Activated CD8-positive, alpha-beta memory T cell treated with anti-CD3 and anti-CD28 coated beads for 36 hours (primary cell): ENCODE measurements around the gene WDR26. TPM values are rescaled to one million over a fixed set of nuclear protein-coding genes. Genes with fewer than 3 reads are reported as not detected.
"Not testable (repeated sequence)": the region's sequence is repeated elsewhere in the genome, so short reads cannot be mapped to it uniquely, and the experiment has no call there.

Experiments used
- CTCF ChIA-PET: fragments of 350-600 bp; sonication (Branson Sonifier 250); formaldehyde crosslinking; loops from one replicate; lab custom pipeline; 2021; ENCODE audit warnings: antibody characterized with exemption; lab: Charles Lee
- POLR2A ChIA-PET: fragments of 350-600 bp; sonication (Branson Sonifier 250); formaldehyde crosslinking; loops from one replicate; lab custom pipeline; 2021; ENCODE audit warnings: antibody characterized with exemption; lab: Charles Lee
- total RNA-seq, 2 experiments: library from RNA; stranded (reverse); gene quantifications; one replicate each; pipeline ENCODE4 v1.2.3, GENCODE V29; 2021

The WDR26 gene
- total RNA-seq, 2 experiments from 2014 or later, result 71.5 to 72.9 TPM

- CTCF ChIA-PET, result interaction anchor here (1.3 kb wide), 1 partner anchor 19 kb away, joined by 10 read pairs; no protein-coding TSS in a partner anchor
- POLR2A ChIA-PET, result no interaction called here
Observed at GRCh38 chr1:224438989-224439388, 4.4 kb upstream of the WDR26 start.

GRCh38 chr1:224435999-224436398 is 1.4 kb upstream of the WDR26 start:
- ChIA-PET CTCF (no interaction called here), POLR2A (no interaction called here)

- ChIA-PET CTCF (interaction anchor here (1.0 kb wide), 1 partner anchor 22 kb away, joined by 3 read pairs; no protein-coding TSS in a partner anchor), POLR2A (interaction anchor here (0.9 kb wide), 1 partner anchor 11 kb away, joined by 4 read pairs; no protein-coding TSS in a partner anchor)
Observed at GRCh38 chr1:224435318-224435763, 744 bp upstream of the WDR26 start.

DNA sequence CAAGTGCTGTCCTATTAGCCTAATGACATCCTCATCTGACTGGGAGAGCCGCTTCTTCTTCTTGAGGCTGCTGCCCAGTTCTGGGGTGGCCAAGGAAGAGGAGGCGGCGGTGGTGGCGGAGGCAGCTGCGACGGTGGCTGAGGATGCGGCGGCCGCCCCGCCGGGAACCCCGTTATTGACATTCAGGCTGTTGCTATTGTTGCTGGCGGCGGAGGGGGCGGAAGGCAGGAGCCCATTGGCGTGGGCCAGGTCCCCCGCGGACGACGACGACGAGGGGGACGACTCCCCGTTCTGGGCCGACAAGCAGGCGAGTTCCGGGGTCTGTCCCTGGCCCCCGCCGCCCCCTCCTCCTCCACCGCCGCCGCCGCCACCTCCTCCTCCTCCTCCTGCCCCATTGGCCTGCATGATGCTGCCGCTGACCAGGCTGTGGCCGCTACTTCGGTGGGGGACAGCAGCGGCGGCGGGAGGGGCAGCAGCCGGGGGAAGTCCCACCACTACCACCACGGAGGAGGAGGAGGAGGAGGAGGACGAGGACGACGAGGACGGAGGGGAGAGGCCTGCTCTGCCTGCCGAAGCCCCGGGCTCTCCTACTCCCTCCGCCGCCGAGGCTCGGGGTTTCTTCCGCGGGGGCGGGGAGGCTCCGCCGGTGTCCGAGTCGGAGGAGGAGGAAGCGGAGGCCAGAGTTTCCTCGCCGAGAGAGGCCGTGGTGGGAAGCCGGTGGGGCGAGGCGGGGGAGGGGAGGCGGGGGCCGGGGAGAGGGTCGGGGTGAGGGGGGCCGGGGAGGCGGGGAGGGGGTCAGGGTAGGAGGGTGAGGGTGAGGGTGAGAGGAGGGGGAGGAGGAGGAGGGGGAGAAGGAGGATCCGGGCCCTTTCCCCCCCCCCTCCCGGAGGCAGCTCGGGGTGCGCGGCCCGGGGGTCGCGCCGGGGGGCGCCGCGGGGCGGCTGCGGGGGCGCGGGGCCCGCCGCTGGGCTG is 610 bp downstream of the WDR26 start:
- POLR2A ChIA-PET, result interaction anchor here (0.5 kb wide), 2 partner anchors 602 to 1875 kb away, joined by 3 read pairs; partner anchors contain the start of gene LIN9
- CTCF ChIA-PET, result interaction anchor here (0.5 to 0.7 kb wide), 2 partner anchors 23 to 615 kb away, joined by 3 read pairs; no protein-coding TSS in a partner anchor

GRCh38 chr1:224433041-224433691 is 1.4 kb downstream of the WDR26 start:
- POLR2A ChIA-PET, result interaction anchor here (0.8 kb wide), 1 partner anchor 26 kb away, joined by 3 read pairs; no protein-coding TSS in a partner anchor

DNA sequence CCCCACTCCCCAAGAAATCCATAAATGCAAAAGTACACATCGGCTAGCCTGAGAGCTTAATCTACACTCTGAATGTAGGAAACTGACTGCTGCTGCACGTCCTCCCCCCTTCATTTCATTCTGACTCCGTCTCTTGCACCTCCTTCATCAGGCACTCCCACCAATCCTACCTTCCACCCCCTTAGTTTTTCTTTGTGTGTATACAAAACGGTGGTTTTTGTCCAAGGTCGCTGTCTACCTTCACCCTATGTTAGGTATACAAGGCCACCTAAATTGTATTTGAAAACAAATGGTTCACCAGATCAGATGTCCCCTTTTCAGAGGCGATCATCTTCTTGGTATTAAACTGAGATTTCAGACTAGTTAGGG is 1.9 kb downstream of the WDR26 start:
- ChIA-PET CTCF (interaction anchor here (0.9 to 1.2 kb wide), 2 partner anchors 25 to 75 kb away, joined by 3 to 4 read pairs; no protein-coding TSS in a partner anchor), POLR2A (interaction anchor here (0.8 kb wide), 1 partner anchor 27 kb away, joined by 3 read pairs; no protein-coding TSS in a partner anchor)

More at GRCh38 chr1:224433041-224433691, 1.4 kb downstream of the WDR26 start:
- CTCF ChIA-PET, result interaction anchor here (0.5 to 1.2 kb wide), 3 partner anchors 24 to 615 kb away, joined by 3 to 4 read pairs (median 3); no protein-coding TSS in a partner anchor

- CTCF ChIA-PET, result interaction anchor here (0.9 to 1.2 kb wide), 3 partner anchors 25 to 74 kb away, joined by 3 to 4 read pairs (median 4); no protein-coding TSS in a partner anchor
- POLR2A ChIA-PET, result interaction anchor here (0.6 kb wide), 1 partner anchor 31 kb away, joined by 3 read pairs; no protein-coding TSS in a partner anchor
Observed at GRCh38 chr1:224432146-224432545, 2.5 kb downstream of the WDR26 start.

DNA sequence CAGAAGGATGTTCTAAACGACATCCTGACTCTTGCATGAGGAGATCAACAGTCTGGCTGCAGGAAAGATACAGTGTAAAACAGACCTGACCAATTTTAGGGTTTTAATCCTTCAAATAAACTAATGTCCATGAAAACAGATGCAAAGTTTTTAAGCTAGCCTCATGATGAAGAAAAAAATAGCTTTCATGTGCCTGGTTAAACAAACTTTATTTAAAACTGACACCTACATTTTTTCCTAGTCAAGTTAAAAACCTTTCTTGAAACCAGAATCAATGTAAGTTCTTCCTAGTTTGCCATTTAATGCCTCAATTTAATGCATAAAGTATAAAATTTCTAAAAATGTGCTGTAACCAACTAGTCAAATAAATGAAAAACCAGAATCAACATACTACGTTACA is 2.9 kb downstream of the WDR26 start:
- CTCF ChIA-PET, result interaction anchor here (0.9 to 1.0 kb wide), 2 partner anchors 26 to 55 kb away, joined by 3 to 4 read pairs; no protein-coding TSS in a partner anchor
- POLR2A ChIA-PET, result interaction anchor here (0.6 kb wide), 1 partner anchor 30 kb away, joined by 3 read pairs; no protein-coding TSS in a partner anchor

DNA sequence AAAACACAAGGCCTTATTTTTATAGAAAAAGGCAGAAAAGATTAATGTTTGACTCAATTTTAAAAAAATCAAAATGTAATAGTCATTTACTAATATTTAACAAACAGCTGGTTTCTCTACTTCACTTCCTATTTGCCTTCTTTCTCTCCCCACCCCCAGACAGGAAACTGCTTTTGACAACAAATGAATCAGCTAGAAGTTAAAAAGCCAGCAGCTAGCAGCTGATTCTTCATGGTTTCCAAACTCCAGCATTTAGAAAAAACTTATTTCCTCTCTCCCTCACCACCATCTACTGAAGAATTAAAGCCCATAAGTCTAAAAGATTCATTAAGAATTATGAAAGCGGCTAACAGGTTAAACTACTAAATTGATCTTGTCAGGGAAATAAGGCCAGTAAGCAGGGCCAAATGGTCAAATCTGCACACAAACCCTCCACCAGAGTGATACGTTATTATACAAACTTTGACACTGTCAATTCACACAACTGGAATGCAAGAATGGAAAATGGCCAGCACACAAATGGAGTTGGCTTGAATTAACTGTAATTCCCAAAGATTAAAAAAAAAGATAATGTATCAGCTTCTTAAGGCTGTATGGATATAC is 4.0 kb downstream of the WDR26 start:
- ChIA-PET CTCF (interaction anchor here (1.0 kb wide), 1 partner anchor 101 kb away, joined by 3 read pairs; the partner anchor contains the start of gene NVL), POLR2A (interaction anchor here (0.6 kb wide), 1 partner anchor 64 kb away, joined by 4 read pairs; no protein-coding TSS in a partner anchor)

- POLR2A ChIA-PET, result no interaction called here
- CTCF ChIA-PET, result interaction anchor here (1.0 kb wide), 1 partner anchor 100 kb away, joined by 3 read pairs; the partner anchor contains the start of gene NVL
Observed at GRCh38 chr1:224429616-224430326, 4.8 kb downstream of the WDR26 start.

- CTCF ChIA-PET, result not testable (repeated sequence)
- POLR2A ChIA-PET, result interaction anchor here (0.7 kb wide), 1 partner anchor 235 kb away, joined by 5 read pairs; no protein-coding TSS in a partner anchor
Observed at GRCh38 chr1:224428713-224429112, 5.9 kb downstream of the WDR26 start.

DNA sequence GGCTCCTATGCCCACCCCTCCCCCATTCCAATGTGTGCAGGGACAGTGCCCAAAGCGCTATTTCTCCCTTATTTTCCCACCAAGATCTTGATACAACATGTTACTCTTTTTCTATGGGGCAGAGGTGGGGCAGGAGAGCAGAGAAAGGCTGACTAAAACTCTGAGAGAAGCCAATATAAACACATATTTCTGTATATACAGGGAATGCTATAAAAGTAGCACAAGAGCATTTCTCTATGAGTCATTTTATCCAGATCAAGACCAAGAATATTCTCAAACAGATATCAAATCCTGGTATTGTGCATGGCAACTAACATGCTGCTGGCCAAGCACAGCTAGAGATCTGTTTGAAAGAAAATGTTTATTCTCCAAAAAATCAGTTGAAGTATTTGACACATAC is 7.3 kb downstream of the WDR26 start:
- ChIA-PET CTCF (no interaction called here), POLR2A (no interaction called here)

- POLR2A ChIA-PET, result interaction anchor here (0.6 kb wide), 1 partner anchor 11 kb away, joined by 3 read pairs; no protein-coding TSS in a partner anchor
- CTCF ChIA-PET, result not testable (repeated sequence)
Observed at GRCh38 chr1:224426869-224427268, 7.7 kb downstream of the WDR26 start.

GRCh38 chr1:224425279-224425884 is 9.2 kb downstream of the WDR26 start:
- CTCF ChIA-PET, result interaction anchor here (1.0 kb wide), 1 partner anchor 54 kb away, joined by 4 read pairs; no protein-coding TSS in a partner anchor
- POLR2A ChIA-PET, result no interaction called here

DNA sequence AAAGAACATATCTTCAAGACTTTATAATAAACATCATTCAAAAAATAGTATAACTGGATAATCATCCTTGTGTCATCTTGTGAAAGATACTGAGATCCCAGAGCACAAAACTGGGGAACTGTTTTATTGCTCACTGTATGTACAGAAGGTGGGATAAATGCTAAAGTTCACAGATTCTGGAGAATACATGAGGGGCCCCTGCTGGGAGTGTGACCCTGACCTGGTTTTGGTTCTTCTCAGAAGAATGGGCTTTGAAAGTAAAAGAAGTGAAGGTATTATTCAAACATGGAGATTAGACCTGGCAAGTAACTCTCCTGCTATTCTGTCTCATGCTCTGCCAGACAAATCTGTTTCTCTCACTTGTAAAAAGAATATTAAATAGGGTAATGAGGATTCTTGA is 14.5 kb downstream of the WDR26 start:
- ChIA-PET CTCF (no interaction called here), POLR2A (no interaction called here)

DNA sequence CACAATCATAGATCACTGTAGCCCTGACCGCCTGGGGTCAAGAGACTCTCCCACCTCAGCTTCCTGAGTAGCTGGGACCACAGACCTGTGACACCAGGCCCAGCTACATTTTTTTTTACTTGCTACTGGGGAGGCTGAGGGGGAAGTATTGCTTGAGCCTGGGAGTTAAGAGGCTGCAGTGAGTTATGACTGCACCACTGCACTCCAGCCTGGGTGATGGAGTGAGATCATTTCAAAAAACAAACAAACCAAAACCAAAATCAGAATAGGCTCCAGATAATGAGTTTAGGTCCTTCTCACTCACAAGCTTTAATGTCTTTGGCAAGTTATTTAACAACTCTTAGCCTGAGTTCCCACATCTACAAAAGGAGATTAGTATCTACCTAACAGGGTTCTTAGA is 22.8 kb downstream of the WDR26 start:
- CTCF ChIA-PET, result no interaction called here

DNA sequence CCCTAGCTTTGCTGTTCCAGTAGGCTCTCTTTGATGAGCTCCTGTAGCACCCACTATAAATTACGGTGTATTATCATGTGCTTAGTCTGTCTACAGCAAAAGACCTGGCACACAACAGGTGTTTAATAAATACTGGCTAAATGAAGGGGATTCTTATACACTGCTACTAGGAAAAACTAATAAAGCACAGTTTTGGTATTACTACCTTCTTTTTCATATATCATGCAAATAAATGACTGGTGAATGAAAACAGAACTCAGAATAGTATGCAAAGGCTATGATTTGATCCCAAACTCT is 26.4 kb downstream of the WDR26 start:
- CTCF ChIA-PET, result interaction anchor here (0.7 kb wide), 1 partner anchor 555 kb away, joined by 4 read pairs; no protein-coding TSS in a partner anchor
- POLR2A ChIA-PET, result no interaction called here

More for the DNA sequence above, 22.8 kb downstream of the WDR26 start:
- POLR2A ChIA-PET, result no interaction called here
